OCI-LY7 (cell line): Measurements from ENCODE around the gene CDKAL1. TPM values are rescaled to one million over a fixed set of nuclear protein-coding genes. Genes with fewer than 3 reads are reported as not detected.

Experiments used
- BruUV-seq: library from RNA; stranded (reverse); fragments of 400-500 nt; replicated peaks from 2 replicates; lab custom pipeline; 2021; lab: Mats Ljungman, UMichigan
- CTCF ChIA-PET: fragments of 300-600 bp; sonication (Branson Sonifier 250); formaldehyde crosslinking; loops from one replicate; lab custom pipeline; 2022; ENCODE audit warnings: antibody characterized with exemption; ENCODE audit not compliant: unreplicated experiment; lab: Charles Lee
- POLR2A ChIA-PET: fragments of 300-600 bp; sonication (Branson Sonifier 250); formaldehyde crosslinking; loops from one replicate; lab custom pipeline; 2022; ENCODE audit warnings: antibody characterized with exemption; lab: Charles Lee
- DNase-seq: peaks from one replicate; pipeline ENCODE4 v3.0.0-alpha.2; 2015; ENCODE audit warnings: low spot score
- H2AFZ ChIP-seq: fragments of 200-600 bp; sonication (generic), shearing (Covaris generic); 2 replicates; pipeline ENCODE4 v1.6.1; 2014; ENCODE audit warnings: mild to moderate bottlenecking, antibody characterized with exemption, low read length, moderate library complexity
- H3K27ac ChIP-seq: fragments of 200-600 bp; sonication (generic); 2 replicates; pipeline ENCODE4 v1.5.1; 2014; ENCODE audit warnings: mixed run types, low read depth, mild to moderate bottlenecking, moderate library complexity, low read length, inconsistent platforms; ENCODE audit not compliant: poor library complexity, severe bottlenecking
- H3K36me3 ChIP-seq: fragments of 200-600 bp; sonication (generic); 2 replicates; pipeline ENCODE4 v1.6.1; 2014; ENCODE audit warnings: mild to moderate bottlenecking, antibody characterized with exemption, low read length, moderate library complexity, mixed read lengths; ENCODE audit not compliant: insufficient read depth
- H3K4me1 ChIP-seq: fragments of 200-600 bp; sonication (generic); 2 replicates; pipeline ENCODE4 v1.5.1; 2014; ENCODE audit warnings: mild to moderate bottlenecking, low read length; ENCODE audit not compliant: insufficient read depth, poor library complexity, severe bottlenecking
- H3K4me2 ChIP-seq: fragments of 200-600 bp; sonication (generic); 2 replicates; pipeline ENCODE4 v1.6.1; 2014; ENCODE audit warnings: mild to moderate bottlenecking, low read length
- H3K4me3 ChIP-seq: fragments of 200-600 bp; sonication (generic); 2 replicates; pipeline ENCODE4 v1.5.1; 2014; ENCODE audit warnings: mild to moderate bottlenecking, low read depth, low read length; ENCODE audit not compliant: poor library complexity, severe bottlenecking
- H3K79me2 ChIP-seq: fragments of 200-600 bp; sonication (generic); 2 replicates; pipeline ENCODE4 v1.6.1; 2016; ENCODE audit warnings: low read depth, mild to moderate bottlenecking, low read length, moderate library complexity, mixed read lengths; ENCODE audit not compliant: insufficient read depth
- H3K9me2 ChIP-seq: fragments of 200-600 bp; sonication (generic); 2 replicates; pipeline ENCODE4 v1.6.1; 2016; ENCODE audit warnings: mild to moderate bottlenecking, low read length, mixed read lengths; ENCODE audit not compliant: insufficient read depth
- H3K9me3 ChIP-seq: fragments of 200-600 bp; sonication (generic); 2 replicates; pipeline ENCODE4 v1.6.1; 2014; ENCODE audit warnings: mild to moderate bottlenecking, mixed run types, low read length, mixed read lengths
- H4K20me1 ChIP-seq: fragments of 200-600 bp; sonication (generic); 2 replicates; pipeline ENCODE4 v1.6.1; 2014; ENCODE audit warnings: mild to moderate bottlenecking, antibody characterized with exemption, low read length, moderate library complexity, mixed read lengths; ENCODE audit not compliant: insufficient read depth
- EZH2phosphoT487 ChIP-seq: fragments of 200-600 bp; sonication (generic); IDR thresholded peaks from 2 replicates; pipeline ENCODE4 v1.6.1; 2018; ENCODE audit warnings: low read depth, borderline replicate concordance, mild to moderate bottlenecking, mixed run types, antibody characterized with exemption, low read length, moderate library complexity, mixed read lengths
- intact Hi-C: fragments of 100-400 bp; cut with micrococcal nuclease; formaldehyde crosslinking; loops from one replicate; pipeline ENCODE4 v1.10.0; 2022; ENCODE audit not compliant: unreplicated experiment
- total RNA-seq, 2 experiments: library from RNA; depleted of rRNA in 1 of 2; stranded (reverse); fragments of >200 nt in 1 of 2; shearing (Covaris generic) in 1 of 2; gene quantifications; 2 replicates each; pipeline ENCODE4 v1.2.3, GENCODE V29; 2014 to 2022
- TF ChIP-seq, protein P1 (sequence below): fragments of 200-600 bp; sonication (generic); conservative IDR thresholded peaks from 2 replicates; pipeline ENCODE4 v1.5.1; 2014; ENCODE audit warnings: mild to moderate bottlenecking, antibody characterized with exemption, low read length, moderate library complexity, mixed read lengths

Gene CDKAL1
- total RNA-seq, 2 experiments from 2014 or later = 19.9 to 21.1 TPM

DNA sequence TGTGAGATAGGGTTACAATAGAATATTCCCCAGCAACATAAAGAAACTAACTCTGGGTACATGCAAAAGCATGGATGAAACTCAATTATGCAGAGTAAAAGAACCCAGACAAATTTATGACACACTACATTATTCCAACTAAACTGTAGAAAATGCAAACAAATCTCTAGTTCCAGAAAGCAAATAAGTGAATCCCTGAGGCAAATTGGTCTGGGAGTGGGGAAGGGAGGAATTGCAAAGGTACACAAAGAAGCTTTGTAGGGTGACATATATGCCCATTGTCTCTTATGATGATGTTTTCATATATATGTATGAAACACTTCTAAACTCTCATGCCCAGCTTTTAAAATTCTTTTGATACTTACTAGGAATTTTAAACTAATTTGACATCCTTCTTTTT lies 266.0 kb downstream of the CDKAL1 start:
- H3K4me3 ChIP-seq = no peak overlapping the region
- no TSS peak for BruUV-seq
- no peak overlapping the region for H2AFZ ChIP-seq
- no peak for DNase-seq
- H3K9me3 ChIP-seq = no peaks in the 10 kb centered on the region
- intact Hi-C loops = no loop called here
- TF ChIP-seq EZH2phosphoT487 = no peak
- TF ChIP-seq, protein P1, sequence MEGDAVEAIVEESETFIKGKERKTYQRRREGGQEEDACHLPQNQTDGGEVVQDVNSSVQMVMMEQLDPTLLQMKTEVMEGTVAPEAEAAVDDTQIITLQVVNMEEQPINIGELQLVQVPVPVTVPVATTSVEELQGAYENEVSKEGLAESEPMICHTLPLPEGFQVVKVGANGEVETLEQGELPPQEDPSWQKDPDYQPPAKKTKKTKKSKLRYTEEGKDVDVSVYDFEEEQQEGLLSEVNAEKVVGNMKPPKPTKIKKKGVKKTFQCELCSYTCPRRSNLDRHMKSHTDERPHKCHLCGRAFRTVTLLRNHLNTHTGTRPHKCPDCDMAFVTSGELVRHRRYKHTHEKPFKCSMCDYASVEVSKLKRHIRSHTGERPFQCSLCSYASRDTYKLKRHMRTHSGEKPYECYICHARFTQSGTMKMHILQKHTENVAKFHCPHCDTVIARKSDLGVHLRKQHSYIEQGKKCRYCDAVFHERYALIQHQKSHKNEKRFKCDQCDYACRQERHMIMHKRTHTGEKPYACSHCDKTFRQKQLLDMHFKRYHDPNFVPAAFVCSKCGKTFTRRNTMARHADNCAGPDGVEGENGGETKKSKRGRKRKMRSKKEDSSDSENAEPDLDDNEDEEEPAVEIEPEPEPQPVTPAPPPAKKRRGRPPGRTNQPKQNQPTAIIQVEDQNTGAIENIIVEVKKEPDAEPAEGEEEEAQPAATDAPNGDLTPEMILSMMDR = no peak
- no peaks in the 10 kb centered on the region for H3K36me3 ChIP-seq
- no peaks in the 10 kb centered on the region for H4K20me1 ChIP-seq
- ChIA-PET POLR2A (interaction anchor here (0.6 kb wide), 1 partner anchor 33 kb away, joined by 3 read pairs; no protein-coding TSS in a partner anchor), CTCF (no interaction called here)
- no peaks in the 10 kb centered on the region for H3K9me2 ChIP-seq
- no peak overlapping the region for H3K4me2 ChIP-seq
- H3K27ac ChIP-seq = no peak overlapping the region
- H3K79me2 ChIP-seq = no peaks in the 10 kb centered on the region
- H3K4me1 ChIP-seq = no peaks in the 10 kb centered on the region

DNA sequence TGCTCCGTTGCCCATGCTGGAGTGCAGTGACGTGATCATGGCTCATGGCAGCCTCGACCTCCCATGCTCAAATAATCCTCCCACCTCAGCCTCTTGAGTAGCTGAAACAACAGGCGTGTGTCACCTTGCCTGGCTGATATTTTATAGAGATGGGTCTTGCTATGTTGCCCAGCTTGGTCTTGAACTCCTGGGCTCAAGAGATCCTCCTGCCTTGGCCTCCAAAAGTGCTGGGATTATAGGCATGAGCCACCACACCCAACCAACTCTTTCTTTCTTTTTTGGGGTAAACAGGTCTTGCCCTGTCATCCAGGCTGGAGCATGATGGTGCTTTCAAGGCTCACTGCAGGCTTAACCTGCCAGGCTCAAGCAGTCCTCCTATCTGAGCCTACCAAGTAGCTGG lies 266.4 kb downstream of the CDKAL1 start:
- H3K79me2 ChIP-seq = no peaks in the 10 kb centered on the region
- ChIA-PET POLR2A (interaction anchor here (0.6 kb wide), 1 partner anchor 33 kb away, joined by 3 read pairs; no protein-coding TSS in a partner anchor), CTCF (no interaction called here)
- BruUV-seq = no TSS peak
- H3K4me2 ChIP-seq = no peak overlapping the region
- H3K36me3 ChIP-seq = no peaks in the 10 kb centered on the region
- no peak overlapping the region for H3K4me3 ChIP-seq
- no peaks in the 10 kb centered on the region for H4K20me1 ChIP-seq
- DNase-seq = no peak
- no peaks in the 10 kb centered on the region for H3K4me1 ChIP-seq
- no peak for TF ChIP-seq EZH2phosphoT487
- TF ChIP-seq, protein P1 = no peak
- H3K9me3 ChIP-seq = no peaks in the 10 kb centered on the region
- no peak overlapping the region for H3K27ac ChIP-seq
- no peak overlapping the region for H2AFZ ChIP-seq
- intact Hi-C loops = no loop called here
- H3K9me2 ChIP-seq = no peaks in the 10 kb centered on the region

DNA sequence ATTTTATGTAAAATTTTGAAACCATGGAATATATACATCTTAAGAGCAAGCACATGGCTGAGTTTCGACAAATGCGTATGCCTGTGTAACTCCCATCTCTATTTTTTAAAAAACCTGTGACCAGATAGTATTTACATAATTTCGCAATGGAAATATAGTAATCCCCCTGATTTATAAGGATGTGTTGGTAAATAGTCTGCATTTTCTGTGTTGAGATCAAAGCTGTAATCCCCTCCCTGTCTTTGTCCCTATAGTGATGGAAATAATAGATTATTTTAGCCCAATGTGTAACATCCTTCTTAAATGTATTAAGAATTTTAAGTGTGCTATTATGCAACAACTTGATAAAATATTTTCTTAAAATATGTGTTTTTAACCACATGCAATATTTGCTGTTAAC lies 267.3 kb downstream of the CDKAL1 start:
- H3K36me3 ChIP-seq = no peaks in the 10 kb centered on the region
- no peaks in the 10 kb centered on the region for H3K4me1 ChIP-seq
- no peaks in the 10 kb centered on the region for H3K9me2 ChIP-seq
- H3K4me3 ChIP-seq = no peak overlapping the region
- DNase-seq = no peak
- no TSS peak for BruUV-seq
- ChIA-PET CTCF (no interaction called here), POLR2A (no interaction called here)
- no peaks in the 10 kb centered on the region for H4K20me1 ChIP-seq
- intact Hi-C loops = no loop called here
- H3K9me3 ChIP-seq = no peaks in the 10 kb centered on the region
- H3K4me2 ChIP-seq = no peak overlapping the region
- TF ChIP-seq, protein P1 = no peak
- no peak for TF ChIP-seq EZH2phosphoT487
- H3K79me2 ChIP-seq = no peaks in the 10 kb centered on the region
- no peak overlapping the region for H3K27ac ChIP-seq
- no peak overlapping the region for H2AFZ ChIP-seq
